ENCODE measurements around the gene ATP10A.

Gene ATP10A

DNA sequence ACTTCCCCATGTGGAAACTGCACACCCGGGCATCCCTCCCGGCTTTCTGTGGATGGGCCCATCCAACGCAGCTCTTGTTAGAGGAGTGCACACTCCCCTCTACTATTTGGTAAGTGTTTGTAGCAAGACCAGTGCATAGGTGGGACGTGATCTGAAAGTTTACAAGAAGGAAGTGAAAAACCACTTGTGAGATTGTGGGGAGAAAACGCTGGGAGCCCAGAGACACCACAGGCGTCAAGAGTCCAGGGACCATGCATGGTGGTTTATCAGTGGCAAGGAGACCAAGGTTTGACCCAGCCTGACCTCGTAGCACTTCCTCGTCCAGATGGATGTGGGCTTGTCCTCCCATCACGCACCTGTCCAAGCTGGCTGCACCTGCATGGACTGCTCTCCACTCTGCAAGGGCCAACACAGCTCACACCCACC, 51.6 kb downstream of the ATP10A start:
- no peak overlapping the region for H3K4me3 ChIP-seq (ENCODE audit: low read depth, low read length)
- peak; percentile 69 for DNase-seq (ENCODE audit: low read depth)
- TF ChIP-seq, protein P1, sequence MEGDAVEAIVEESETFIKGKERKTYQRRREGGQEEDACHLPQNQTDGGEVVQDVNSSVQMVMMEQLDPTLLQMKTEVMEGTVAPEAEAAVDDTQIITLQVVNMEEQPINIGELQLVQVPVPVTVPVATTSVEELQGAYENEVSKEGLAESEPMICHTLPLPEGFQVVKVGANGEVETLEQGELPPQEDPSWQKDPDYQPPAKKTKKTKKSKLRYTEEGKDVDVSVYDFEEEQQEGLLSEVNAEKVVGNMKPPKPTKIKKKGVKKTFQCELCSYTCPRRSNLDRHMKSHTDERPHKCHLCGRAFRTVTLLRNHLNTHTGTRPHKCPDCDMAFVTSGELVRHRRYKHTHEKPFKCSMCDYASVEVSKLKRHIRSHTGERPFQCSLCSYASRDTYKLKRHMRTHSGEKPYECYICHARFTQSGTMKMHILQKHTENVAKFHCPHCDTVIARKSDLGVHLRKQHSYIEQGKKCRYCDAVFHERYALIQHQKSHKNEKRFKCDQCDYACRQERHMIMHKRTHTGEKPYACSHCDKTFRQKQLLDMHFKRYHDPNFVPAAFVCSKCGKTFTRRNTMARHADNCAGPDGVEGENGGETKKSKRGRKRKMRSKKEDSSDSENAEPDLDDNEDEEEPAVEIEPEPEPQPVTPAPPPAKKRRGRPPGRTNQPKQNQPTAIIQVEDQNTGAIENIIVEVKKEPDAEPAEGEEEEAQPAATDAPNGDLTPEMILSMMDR (IDR thresholded peaks at IDR 0.05; ENCODE audit: insufficient read depth, low read depth, low read length, missing control alignments) = no peak

DNA sequence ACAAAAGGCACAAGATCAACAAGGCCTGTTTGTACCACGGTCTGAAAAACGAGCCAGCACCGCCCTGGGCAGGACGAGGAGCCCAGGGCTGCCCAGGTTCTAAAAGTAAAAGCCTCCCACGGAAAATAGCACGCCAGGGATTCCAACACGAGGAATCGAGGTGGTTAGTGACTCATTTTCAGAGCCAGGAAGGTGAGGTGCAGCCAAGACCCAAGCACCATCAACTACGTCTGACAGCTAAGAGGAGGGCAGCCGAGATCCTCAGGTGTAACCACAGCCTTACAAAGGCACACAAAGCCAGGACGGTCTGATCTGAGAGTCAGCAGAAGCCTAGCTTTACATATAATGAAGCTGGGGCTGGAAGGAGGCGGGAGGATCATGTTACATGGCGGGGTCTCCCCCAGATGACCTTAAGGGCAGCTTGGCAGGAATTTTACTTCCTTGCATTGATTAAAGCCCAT, 52.5 kb downstream of the ATP10A start:
- H3K4me3 ChIP-seq (ENCODE audit: low read depth, low read length) = no peak overlapping the region
- peak; percentile 13 for DNase-seq (ENCODE audit: low read depth)
- TF ChIP-seq, protein P1 (IDR thresholded peaks at IDR 0.05; ENCODE audit: insufficient read depth, low read depth, low read length, missing control alignments) = no peak

DNA sequence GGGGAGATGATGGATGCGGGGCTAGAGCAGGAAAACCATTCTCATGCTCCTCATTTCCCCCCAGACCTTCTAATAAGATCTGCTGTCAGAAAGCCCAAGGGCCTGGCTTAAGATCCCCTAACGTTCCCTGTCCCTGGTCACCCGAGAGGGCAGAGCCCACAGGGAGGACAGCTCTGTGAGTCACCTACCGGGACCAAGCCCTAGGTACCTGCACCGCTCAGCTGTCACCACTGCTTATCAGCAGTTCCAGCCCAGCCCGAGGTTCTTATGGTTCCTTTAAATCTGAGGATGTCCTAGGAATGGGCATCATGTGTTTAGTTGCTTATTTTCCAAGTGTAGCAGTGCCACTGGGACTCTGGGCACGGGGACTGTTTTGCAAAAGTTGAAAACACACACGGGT, 53.0 kb downstream of the ATP10A start:
- TF ChIP-seq, protein P1 (IDR thresholded peaks at IDR 0.05; ENCODE audit: insufficient read depth, low read depth, low read length, missing control alignments) = no peak
- no peak overlapping the region for H3K4me3 ChIP-seq (ENCODE audit: low read depth, low read length)
- no peak for DNase-seq (ENCODE audit: low read depth)

DNA sequence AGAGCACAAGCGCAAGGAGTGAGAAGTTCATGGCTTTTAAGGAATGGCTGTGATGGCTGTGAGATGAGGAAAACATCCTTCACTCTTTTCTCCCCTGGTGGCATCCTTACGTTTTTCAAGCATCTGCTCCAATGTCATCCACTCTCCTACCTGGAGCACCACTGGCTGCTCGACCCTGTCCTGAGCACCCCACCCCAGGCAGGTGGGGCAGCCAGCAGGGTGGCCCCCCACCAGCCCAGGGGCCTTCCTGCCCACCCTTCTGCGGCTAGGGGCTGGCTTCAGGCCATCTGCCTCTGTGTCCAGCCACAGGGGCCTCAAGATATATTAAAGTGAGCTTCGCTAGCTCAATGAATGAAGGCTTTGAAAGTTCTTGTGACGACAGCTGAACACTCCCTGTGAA, 56.1 kb downstream of the ATP10A start:
- no peak for DNase-seq (ENCODE audit: low read depth)
- TF ChIP-seq, protein P1 (IDR thresholded peaks at IDR 0.05; ENCODE audit: insufficient read depth, low read depth, low read length, missing control alignments) = no peak
- no peak overlapping the region for H3K4me3 ChIP-seq (ENCODE audit: low read depth, low read length)

DNA sequence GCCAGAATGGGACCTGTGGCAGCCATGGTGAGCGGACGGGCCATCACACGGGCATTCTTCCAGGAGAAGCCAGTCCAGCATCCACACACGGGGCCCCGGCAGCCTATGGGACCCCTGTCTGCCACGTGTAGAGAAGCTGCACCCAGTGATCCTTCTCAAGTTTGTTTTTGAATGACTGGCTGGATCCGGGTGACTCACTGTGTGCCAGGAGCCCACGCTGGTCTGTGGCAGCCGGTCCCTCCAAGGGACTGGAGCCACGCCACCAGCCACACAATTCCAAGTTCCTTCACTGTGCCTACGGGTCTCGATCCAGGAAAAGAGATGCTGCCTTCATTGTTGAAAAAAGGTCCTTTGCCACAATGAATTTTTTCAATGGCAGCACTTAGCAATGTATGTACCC, 58.1 kb downstream of the ATP10A start:
- H3K4me3 ChIP-seq (ENCODE audit: low read depth, low read length) = no peak overlapping the region
- no peak for DNase-seq (ENCODE audit: low read depth)
- TF ChIP-seq, protein P1 (IDR thresholded peaks at IDR 0.05; ENCODE audit: insufficient read depth, low read depth, low read length, missing control alignments) = no peak

DNA sequence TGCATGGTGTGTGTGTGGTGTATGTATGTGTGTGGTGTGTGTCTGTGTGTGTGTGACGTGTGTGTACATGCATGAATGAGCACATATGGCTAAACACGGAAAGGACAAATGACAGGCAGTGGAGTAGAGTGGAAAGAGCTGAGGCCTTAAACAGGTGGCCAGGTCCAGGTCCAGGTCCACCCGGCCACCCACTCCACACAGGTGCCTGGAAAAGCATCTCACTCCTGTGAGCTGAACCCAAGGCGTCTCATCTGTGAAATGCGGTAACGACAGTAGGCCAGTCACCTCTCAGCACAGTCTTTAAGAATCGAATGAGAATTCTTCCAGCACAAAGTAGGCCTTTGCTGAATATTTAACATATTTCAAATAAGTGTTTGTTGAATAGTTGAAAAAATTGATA, 58.7 kb downstream of the ATP10A start:
- H3K4me3 ChIP-seq (ENCODE audit: low read depth, low read length) = no peak overlapping the region
- TF ChIP-seq, protein P1 (IDR thresholded peaks at IDR 0.05; ENCODE audit: insufficient read depth, low read depth, low read length, missing control alignments) = no peak
- no peak for DNase-seq (ENCODE audit: low read depth)

DNA sequence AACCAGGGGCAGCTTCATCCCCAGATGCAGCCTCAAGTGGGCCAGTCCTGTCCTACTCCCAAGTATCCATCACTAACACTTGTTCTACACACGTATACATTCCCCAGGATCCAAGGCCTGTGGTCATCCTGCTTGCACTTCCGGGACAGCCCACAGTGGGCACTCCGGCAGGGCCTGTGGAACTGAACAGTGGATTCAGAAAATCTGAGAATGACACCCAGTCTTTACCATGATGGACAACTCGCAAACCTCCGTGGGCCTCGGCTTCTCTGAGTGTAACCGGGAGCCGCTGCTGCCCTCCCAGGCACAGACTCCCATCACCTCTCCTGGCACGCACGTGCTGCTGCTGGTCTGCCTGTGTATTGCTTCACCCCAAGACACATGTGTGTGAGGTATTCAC, 59.6 kb downstream of the ATP10A start:
- TF ChIP-seq, protein P1 (IDR thresholded peaks at IDR 0.05; ENCODE audit: insufficient read depth, low read depth, low read length, missing control alignments) = no peak

More for the DNA sequence above, 59.6 kb downstream of the ATP10A start:
- H3K4me3 ChIP-seq (ENCODE audit: low read depth, low read length) = no peak overlapping the region
- no peak for DNase-seq (ENCODE audit: low read depth)
